GM06990 (cell line): ENCODE measurements around the gene VWCE.

Experiments used
- DNase-seq: peaks from one replicate; pipeline ENCODE4 v3.0.0-alpha.2; 2011; ENCODE audit not compliant: insufficient read length; ENCODE audit errors: extremely low read depth
- H3K27me3 ChIP-seq: replicated peaks from 2 replicates; pipeline ENCODE4 v1.6.0; 2011; ENCODE audit warnings: low read length; ENCODE audit not compliant: control insufficient read depth, insufficient read depth
- H3K36me3 ChIP-seq: 2 replicates; pipeline ENCODE4 v1.5.1; 2011; ENCODE audit warnings: low read length; ENCODE audit not compliant: control insufficient read depth, insufficient read depth
- H3K4me3 ChIP-seq: replicated peaks from 2 replicates; pipeline ENCODE4 v1.5.1; 2011; ENCODE audit warnings: low read depth, mild to moderate bottlenecking, control low read depth, low read length
- TF ChIP-seq, protein P1 (sequence below): IDR thresholded peaks from 2 replicates; pipeline ENCODE4 v1.5.1; 2011; ENCODE audit warnings: low read length, control low read depth, mild to moderate bottlenecking, inconsistent platforms; ENCODE audit not compliant: insufficient read depth, poor library complexity, severe bottlenecking

Gene VWCE

DNA sequence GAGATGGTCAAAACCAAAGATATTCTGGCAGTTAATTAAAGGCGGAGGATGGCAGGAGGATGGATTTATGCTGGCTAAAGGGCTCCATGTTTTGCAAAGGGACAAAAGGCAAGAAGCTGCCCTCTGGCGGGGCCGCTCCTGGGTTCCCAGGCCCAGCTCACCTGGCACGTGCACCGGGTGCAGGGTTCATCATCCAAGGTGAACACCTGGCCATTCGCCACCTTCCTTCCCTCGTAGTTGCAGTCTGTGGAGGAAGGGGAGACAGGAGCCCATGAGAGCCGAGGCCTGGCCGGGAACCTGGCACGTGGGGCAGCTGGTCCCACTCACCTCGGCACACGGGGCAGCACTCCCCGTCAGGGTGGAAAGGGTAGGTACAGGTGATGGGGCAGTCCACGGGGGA lies 30.3 kb downstream of the VWCE start:
- no peak overlapping the region for H3K4me3 ChIP-seq
- DNase-seq: no peak
- TF ChIP-seq, protein P1, sequence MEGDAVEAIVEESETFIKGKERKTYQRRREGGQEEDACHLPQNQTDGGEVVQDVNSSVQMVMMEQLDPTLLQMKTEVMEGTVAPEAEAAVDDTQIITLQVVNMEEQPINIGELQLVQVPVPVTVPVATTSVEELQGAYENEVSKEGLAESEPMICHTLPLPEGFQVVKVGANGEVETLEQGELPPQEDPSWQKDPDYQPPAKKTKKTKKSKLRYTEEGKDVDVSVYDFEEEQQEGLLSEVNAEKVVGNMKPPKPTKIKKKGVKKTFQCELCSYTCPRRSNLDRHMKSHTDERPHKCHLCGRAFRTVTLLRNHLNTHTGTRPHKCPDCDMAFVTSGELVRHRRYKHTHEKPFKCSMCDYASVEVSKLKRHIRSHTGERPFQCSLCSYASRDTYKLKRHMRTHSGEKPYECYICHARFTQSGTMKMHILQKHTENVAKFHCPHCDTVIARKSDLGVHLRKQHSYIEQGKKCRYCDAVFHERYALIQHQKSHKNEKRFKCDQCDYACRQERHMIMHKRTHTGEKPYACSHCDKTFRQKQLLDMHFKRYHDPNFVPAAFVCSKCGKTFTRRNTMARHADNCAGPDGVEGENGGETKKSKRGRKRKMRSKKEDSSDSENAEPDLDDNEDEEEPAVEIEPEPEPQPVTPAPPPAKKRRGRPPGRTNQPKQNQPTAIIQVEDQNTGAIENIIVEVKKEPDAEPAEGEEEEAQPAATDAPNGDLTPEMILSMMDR: no peak
- no peaks in the 10 kb centered on the region for H3K27me3 ChIP-seq
- peaks cover 2% of the 10 kb centered on the region for H3K36me3 ChIP-seq

DNA sequence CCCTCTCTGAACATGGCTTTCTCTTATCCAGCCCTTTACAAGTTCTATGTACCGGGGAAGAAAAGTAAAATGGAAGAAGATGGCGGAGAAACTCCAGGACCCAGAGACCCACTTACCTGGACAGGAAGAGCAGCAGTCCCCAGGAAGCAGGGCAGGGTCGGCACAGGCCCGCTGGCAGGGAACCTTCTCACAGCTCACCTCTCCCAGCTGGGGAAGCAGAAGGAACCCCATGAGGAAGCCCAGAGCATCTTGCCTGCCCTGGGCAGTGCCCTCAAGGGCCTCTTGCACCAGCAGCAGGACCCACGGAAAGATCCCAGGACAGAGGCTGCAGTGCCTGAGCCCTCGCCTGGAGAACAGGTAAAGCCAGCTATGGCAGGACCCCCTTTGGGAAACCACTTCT lies 30.7 kb downstream of the VWCE start:
- Histone ChIP-seq H3K27me3 (no peaks in the 10 kb centered on the region), H3K36me3 (peaks cover 2% of the 10 kb centered on the region), H3K4me3 (no peak overlapping the region)
- TF ChIP-seq, protein P1: no peak
- DNase-seq: no peak

DNA sequence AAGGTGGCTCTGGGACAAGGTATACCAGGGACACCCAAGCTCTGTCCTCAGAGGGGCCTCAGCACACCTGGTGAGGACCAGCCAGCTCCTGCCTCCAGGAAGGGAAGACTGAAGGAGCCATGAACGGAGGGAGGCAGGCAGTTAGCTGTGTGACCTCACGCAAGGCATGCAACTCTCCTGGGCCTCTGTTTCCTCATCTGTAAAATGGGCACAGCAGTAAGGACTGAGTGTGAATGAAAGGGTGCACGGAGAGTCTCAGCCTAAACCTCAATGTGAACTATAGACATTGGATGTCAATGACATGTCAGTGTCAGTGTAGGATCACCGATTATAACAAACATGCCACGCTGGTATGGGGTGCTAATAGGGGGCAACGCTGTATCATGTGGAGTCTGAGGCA lies 35.8 kb downstream of the VWCE start:
- H3K27me3 ChIP-seq: no peaks in the 10 kb centered on the region
- no peaks in the 10 kb centered on the region; the same call in none of the 2 replicates for H3K36me3 ChIP-seq
- TF ChIP-seq, protein P1: no peak
- no peak for DNase-seq
- H3K4me3 ChIP-seq: no peak overlapping the region

DNA sequence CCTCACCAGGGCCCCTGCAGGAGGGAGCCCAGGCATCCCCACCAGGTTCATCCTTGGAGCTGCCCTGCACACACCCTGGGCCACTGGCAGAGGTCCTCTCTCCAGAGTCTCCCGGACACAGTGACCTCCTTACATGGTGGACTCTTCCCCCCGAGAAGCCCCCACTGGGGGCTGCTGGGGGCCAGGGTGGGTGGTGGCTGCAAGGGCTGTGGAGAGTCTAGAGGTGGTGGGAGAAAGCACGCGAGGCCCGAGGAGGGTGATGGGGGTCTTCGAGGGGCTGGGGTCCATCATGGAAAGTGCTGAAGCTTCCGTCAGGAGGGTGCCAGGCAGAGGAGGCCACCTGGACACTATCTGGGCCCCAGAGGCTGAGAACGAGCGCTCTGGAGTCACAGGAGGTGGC lies 36.6 kb downstream of the VWCE start:
- H3K4me3 ChIP-seq: no peak overlapping the region
- TF ChIP-seq, protein P1: no peak
- no peaks in the 10 kb centered on the region; the same call in none of the 2 replicates for H3K36me3 ChIP-seq
- H3K27me3 ChIP-seq: no peaks in the 10 kb centered on the region
- no peak for DNase-seq

DNA sequence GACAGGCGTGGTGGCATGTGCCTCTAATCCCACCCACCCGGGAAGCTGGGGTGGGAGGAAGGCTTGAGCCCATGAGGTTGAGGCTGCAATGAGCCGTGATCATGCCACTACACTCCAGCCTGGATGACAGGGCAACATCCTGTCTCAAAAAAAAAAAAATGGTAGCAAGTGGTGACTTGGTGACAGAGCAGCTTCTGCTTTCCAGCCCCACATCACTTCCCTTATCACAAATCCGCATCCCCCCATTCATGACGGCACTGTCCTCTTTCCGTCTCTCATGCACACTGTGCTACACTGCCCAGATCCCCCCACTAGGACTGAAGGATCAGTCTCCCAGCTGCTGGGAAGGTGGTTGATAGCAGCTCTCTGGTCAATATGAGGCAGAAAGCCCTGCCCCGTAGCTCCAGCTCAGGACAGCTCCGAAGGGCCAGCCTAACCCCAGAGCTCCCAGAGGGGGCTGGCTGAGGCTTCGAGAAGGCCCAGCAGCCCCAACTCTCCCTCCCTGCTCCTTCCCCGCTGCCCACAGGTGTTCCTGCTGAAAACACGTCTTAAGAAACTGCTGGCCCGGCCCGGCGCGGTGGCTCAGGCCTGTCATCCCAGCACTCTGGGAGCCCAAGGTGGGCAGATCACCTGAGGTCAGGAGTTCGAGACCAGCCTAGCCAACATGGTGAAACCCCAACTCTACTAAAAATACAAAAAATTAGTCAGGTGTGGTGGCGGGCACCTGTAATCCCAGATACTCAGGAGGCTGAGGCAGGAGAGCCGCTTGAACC lies 38.2 kb downstream of the VWCE start:
- H3K4me3 ChIP-seq: no peak overlapping the region
- no peaks in the 10 kb centered on the region for H3K27me3 ChIP-seq
- no peak for DNase-seq
- TF ChIP-seq, protein P1: no peak
- H3K36me3 ChIP-seq: no peaks in the 10 kb centered on the region; the same call in none of the 2 replicates
